Measurements from ENCODE around the gene TDRD6. TPM values are rescaled to one million over a fixed set of nuclear protein-coding genes. Genes with fewer than 3 reads are reported as not detected.
"Not testable (repeated sequence)": the region's sequence is repeated elsewhere in the genome, so short reads cannot be mapped to it uniquely, and the experiment has no call there.

Gene TDRD6
- polyA plus RNA-seq, 1 experiment: not detected

DNA sequence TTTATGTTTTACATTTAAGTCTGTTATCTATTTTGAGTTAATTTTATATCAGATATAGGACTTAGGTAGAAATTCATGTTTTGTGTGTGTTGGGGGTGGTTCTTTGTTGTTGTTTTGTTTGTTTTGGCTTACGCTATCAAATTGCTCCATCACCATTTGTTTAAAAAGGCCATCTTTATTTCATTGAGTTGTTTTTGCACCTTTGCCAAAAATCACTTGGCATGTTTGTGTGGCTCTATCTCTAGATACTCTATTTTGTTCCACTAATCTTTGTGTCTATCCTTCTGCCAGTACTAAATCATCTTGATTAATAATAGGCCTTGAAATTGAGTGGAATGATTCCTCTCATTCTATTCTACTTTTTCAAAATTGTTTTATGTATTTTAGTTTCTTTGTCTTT is 42.4 kb upstream of the TDRD6 start:
- Histone ChIP-seq H3K9me3 (ENCODE audit: control insufficient read depth, insufficient read depth, low read length) (no peaks in the 10 kb centered on the region), H3K27ac (ENCODE audit: low read depth, low read length) (no peak overlapping the region), H3K27me3 (ENCODE audit: control insufficient read depth, insufficient read depth, low read length) (no peaks in the 10 kb centered on the region), H3K4me3 (ENCODE audit: low read depth, low read length) (no peak overlapping the region)
- POLR2A ChIA-PET: no interaction called here
- CTCF ChIA-PET: no interaction called here
- DNase-seq (ENCODE audit: low read depth, low spot score): no peak
- TF ChIP-seq, protein P1, sequence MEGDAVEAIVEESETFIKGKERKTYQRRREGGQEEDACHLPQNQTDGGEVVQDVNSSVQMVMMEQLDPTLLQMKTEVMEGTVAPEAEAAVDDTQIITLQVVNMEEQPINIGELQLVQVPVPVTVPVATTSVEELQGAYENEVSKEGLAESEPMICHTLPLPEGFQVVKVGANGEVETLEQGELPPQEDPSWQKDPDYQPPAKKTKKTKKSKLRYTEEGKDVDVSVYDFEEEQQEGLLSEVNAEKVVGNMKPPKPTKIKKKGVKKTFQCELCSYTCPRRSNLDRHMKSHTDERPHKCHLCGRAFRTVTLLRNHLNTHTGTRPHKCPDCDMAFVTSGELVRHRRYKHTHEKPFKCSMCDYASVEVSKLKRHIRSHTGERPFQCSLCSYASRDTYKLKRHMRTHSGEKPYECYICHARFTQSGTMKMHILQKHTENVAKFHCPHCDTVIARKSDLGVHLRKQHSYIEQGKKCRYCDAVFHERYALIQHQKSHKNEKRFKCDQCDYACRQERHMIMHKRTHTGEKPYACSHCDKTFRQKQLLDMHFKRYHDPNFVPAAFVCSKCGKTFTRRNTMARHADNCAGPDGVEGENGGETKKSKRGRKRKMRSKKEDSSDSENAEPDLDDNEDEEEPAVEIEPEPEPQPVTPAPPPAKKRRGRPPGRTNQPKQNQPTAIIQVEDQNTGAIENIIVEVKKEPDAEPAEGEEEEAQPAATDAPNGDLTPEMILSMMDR (IDR thresholded peaks at IDR 0.05; ENCODE audit: low read depth, low read length): no peak

DNA sequence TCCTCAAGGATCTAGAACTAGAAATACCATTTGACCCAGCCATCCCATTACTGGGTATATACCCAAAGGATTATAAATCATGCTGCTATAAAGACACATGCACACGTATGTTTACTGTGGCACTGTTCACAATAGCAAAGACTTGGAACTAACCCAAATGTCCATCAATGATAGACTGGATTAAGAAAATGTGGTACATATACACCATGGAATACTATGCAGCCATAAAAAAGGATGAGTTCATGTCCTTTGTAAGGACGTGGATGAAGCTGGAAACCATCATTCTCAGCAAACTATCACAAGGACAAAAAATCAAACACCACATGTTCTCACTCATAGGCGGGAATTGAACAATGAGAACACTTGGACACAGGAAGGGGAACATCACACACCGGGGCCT is 39.6 kb upstream of the TDRD6 start:
- CTCF ChIA-PET: not testable (repeated sequence)

DNA sequence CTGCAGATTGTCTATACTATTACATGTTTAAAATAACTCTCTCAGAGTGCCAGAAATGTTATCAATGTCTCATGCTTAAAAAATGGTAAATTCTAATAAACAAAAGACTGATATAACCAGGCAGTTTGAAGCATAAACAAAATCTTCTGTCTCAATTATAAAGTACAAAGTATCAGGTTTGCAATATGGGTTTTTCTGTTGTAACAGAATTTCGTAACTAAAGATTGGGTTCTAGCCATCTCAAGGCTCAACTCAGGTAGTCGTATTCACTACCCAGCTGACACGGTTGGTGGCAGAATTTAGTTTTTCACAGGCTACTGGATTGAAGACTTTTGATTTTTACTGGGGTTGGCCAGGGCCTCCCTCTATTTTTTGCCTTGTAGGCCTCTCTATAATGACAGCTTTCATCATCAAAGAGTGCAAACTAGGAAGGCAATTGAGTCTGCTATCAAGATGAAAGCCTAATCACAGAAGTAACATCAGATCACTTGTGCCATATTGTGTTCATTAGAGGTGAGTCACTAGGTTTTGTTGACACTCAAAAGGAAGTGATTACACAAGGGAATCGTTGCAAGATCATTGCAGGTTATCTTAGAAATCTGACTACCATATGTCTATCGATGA is 38.7 kb upstream of the TDRD6 start:
- Histone ChIP-seq H3K4me3 (ENCODE audit: low read depth, low read length) (no peak overlapping the region), H3K9me3 (ENCODE audit: control insufficient read depth, insufficient read depth, low read length) (no peaks in the 10 kb centered on the region), H3K27ac (ENCODE audit: low read depth, low read length) (no peak overlapping the region), H3K27me3 (ENCODE audit: control insufficient read depth, insufficient read depth, low read length) (peaks cover 10% of the 10 kb centered on the region)
- TF ChIP-seq, protein P1 (IDR thresholded peaks at IDR 0.05; ENCODE audit: low read depth, low read length): no peak
- CTCF ChIA-PET: no interaction called here
- no peak for DNase-seq (ENCODE audit: low read depth, low spot score)
- POLR2A ChIA-PET: no interaction called here

More for the DNA sequence above, 39.6 kb upstream of the TDRD6 start:
- H3K9me3 ChIP-seq (ENCODE audit: control insufficient read depth, insufficient read depth, low read length); H3K4me3 ChIP-seq (ENCODE audit: low read depth, low read length); H3K27me3 ChIP-seq (ENCODE audit: control insufficient read depth, insufficient read depth, low read length); DNase-seq (ENCODE audit: low read depth, low spot score); H3K27ac ChIP-seq (ENCODE audit: low read depth, low read length); POLR2A ChIA-PET: not testable (repeated sequence)

DNA sequence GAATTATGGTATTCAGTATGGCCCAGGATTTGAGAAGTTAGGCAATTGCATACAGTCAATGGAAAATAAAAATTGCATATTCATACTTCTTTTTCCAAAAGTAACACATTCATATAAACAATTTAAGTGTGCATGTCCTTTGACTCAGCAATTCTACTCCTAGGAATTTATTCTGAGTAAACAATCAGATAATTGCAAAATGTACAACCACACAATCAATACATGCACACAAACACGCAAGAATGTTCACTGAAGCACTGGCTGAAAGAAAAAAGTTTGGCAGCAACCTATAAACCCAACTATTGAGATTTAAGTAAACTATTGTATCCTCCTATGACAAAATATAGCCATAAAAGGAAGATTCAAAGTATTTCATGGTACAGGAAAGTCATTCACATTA is 36.7 kb upstream of the TDRD6 start:
- no peak overlapping the region for H3K4me3 ChIP-seq (ENCODE audit: low read depth, low read length)
- TF ChIP-seq, protein P1 (IDR thresholded peaks at IDR 0.05; ENCODE audit: low read depth, low read length): no peak
- no peak overlapping the region for H3K27ac ChIP-seq (ENCODE audit: low read depth, low read length)
- ChIA-PET POLR2A (no interaction called here), CTCF (interaction anchor here (0.6 kb wide), 2 partner anchors 91 to 225 kb away, joined by 3 read pairs; no protein-coding TSS in a partner anchor)
- DNase-seq (ENCODE audit: low read depth, low spot score): no peak
- H3K9me3 ChIP-seq (ENCODE audit: control insufficient read depth, insufficient read depth, low read length): no peaks in the 10 kb centered on the region
- peaks cover 12% of the 10 kb centered on the region for H3K27me3 ChIP-seq (ENCODE audit: control insufficient read depth, insufficient read depth, low read length)

DNA sequence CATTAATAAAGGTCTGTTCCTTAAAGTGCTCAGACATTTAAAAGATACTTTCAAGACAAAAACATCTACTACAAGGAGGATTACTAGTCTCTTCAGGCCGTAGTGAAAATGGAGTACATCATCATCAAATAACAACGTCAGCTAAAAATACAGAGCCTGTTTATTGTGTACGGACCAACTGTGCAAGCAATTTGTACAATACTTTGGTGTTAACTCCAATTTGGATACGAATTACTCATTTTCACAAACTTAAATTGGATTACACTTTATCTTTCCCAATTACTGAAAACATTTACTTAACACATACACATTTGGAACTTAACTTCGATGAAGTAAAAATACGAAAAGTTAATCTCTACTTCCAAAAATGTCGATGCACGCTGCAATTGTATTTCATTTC is 35.9 kb upstream of the TDRD6 start:
- H3K4me3 ChIP-seq (ENCODE audit: low read depth, low read length): no peak overlapping the region
- no peaks in the 10 kb centered on the region for H3K9me3 ChIP-seq (ENCODE audit: control insufficient read depth, insufficient read depth, low read length)
- peaks cover 12% of the 10 kb centered on the region for H3K27me3 ChIP-seq (ENCODE audit: control insufficient read depth, insufficient read depth, low read length)
- H3K27ac ChIP-seq (ENCODE audit: low read depth, low read length): no peak overlapping the region
- POLR2A ChIA-PET: no interaction called here
- CTCF ChIA-PET: no interaction called here
- no peak for DNase-seq (ENCODE audit: low read depth, low spot score)
- TF ChIP-seq, protein P1 (IDR thresholded peaks at IDR 0.05; ENCODE audit: low read depth, low read length): no peak

DNA sequence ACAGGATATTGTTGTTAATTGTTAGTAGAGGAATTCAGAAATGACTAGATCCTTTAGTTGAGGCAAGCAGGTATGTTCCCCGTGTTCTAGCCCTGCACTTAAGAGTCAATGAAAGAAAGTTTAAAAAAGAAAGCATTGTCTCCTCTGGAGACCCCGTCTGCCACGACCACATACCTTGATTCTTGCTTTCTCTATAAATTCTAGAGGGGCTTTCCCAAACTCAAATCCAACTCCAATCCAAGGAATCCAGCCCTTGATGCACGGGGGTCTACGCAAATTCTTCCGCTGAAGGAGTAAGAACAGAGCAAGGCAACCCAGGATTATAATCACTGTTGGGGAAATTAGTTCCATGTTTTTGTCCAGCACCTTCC is 35.5 kb upstream of the TDRD6 start:
- ChIA-PET CTCF (no interaction called here), POLR2A (no interaction called here)
- no peak for DNase-seq (ENCODE audit: low read depth, low spot score)
- H3K4me3 ChIP-seq (ENCODE audit: low read depth, low read length): peak overlapping the region; percentile 70
- H3K27me3 ChIP-seq (ENCODE audit: control insufficient read depth, insufficient read depth, low read length): peaks cover 12% of the 10 kb centered on the region
- no peaks in the 10 kb centered on the region for H3K9me3 ChIP-seq (ENCODE audit: control insufficient read depth, insufficient read depth, low read length)
- H3K27ac ChIP-seq (ENCODE audit: low read depth, low read length): no peak overlapping the region
- TF ChIP-seq, protein P1 (IDR thresholded peaks at IDR 0.05; ENCODE audit: low read depth, low read length): no peak

All from AG04450 (cell line).